Measurements from ENCODE around the gene SLC44A3. TPM values are rescaled to one million over a fixed set of nuclear protein-coding genes. Genes with fewer than 3 reads are reported as not detected.

Gene SLC44A3
- polyA plus RNA-seq, 1 of the 3 experiments (the other 2 are of a cell fraction): 2.6 TPM

DNA sequence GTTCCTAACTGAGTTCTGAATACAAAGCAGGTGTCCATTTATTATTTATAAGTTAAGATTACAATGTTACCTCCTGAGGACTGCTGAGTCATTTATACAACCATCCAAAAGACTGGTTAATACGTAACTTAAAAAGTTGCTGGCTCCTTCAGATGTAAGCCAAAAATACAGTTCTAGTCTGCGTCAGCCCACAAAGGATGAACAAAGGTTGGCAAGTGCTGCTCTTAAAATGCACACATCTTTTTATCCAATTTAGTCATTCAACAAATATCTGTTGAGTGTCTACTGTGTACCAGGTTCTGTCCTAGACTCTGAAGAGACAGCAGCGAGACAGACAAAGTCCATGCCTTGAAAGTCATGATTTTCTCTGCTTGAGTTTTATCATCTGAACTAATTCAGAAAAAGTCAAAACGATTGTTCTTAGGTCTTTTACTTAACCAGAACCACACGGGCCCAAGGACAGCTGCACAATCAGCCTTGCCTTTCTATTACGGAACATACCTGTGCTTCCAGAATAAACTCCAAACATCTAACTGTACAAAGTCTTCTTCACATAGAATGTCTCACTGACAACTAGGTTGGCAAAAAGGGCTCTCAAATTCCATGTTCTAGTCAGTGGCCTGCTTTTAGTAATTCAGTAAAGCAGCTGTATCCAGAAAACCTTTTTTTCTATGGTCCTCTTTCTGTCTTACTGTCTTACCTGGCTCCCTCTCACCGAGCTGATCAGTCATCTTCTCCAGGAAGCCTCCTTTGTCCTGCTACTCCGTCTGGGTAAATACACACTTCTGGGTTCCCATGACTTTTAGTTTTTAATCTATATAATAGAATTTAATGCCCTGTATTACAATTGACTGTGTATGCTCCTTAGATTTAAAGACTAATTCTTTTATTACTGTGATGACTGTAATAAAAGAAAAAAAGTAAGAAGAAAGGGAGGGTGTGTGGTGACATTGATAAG lies 122.3 kb downstream of the SLC44A3 start:
- Histone ChIP-seq H3K9me2 (no peaks in the 10 kb centered on the region), H3K4me1 (ENCODE audit: control insufficient read depth in 1 of 2, insufficient read depth in 2 of 2, low read depth in 1 of 2, low read length in 1 of 2) (peaks cover 6 to 8% of the 10 kb centered on the region in 2 experiments; a peak in 3 of 4 replicates), H3K4me3 (ENCODE audit: low read depth in 2 of 2, low read length in 1 of 2) (no peak overlapping the region), H3K27ac (ENCODE audit: low read depth in 2 of 2, low read length in 1 of 2) (no peak overlapping the region), H3K79me2 (ENCODE audit: insufficient read depth) (no peaks in the 10 kb centered on the region), H3K4me2 (no peak overlapping the region), H3F3A (replicated peaks; ENCODE audit: insufficient read depth) (no peaks in the 10 kb centered on the region), H3K9me3 (no peaks in the 10 kb centered on the region), H3K36me3 (replicated peaks in 1 of 2; ENCODE audit: control insufficient read depth in 1 of 2, insufficient read depth in 2 of 2, low read length in 1 of 2) (no peaks in the 10 kb centered on the region), H3K27me3 (ENCODE audit: insufficient read depth) (no peaks in the 10 kb centered on the region), H2AFZ (ENCODE audit: low read depth) (no peak overlapping the region), H4K20me1 (ENCODE audit: insufficient read depth) (no peaks in the 10 kb centered on the region), H3K9ac (no peak overlapping the region)
- ChIA-PET CTCF (interaction anchor here (0.7 to 3.6 kb wide), 2 partner anchors 99 to 137 kb away, joined by 3 to 14 read pairs; no protein-coding TSS in a partner anchor), POLR2A (no interaction called here)
- TF ChIP-seq RXRA (IDR thresholded peaks at IDR 0.05; ENCODE audit: borderline replicate concordance, low read depth) (no peak), SMC3 (IDR thresholded peaks at IDR 0.05; ENCODE audit: low read depth, low read length) (no peak), ELF1 (IDR thresholded peaks at IDR 0.05) (no peak), EZH2phosphoT487 (IDR thresholded peaks at IDR 0.05; ENCODE audit: borderline replicate concordance, low read depth) (no peak), JUND (IDR thresholded peaks at IDR 0.05) (no peak), TAF1 (IDR thresholded peaks at IDR 0.05; ENCODE audit: borderline replicate concordance, low read depth, low read length) (no peak), RCOR1 (IDR thresholded peaks at IDR 0.05; ENCODE audit: low read length) (no peak), SIN3A (IDR thresholded peaks at IDR 0.05; ENCODE audit: borderline replicate concordance, low read depth, low read length) (no peak), FOXM1 (IDR thresholded peaks at IDR 0.05; ENCODE audit: low read depth) (no peak), YY1 (IDR thresholded peaks at IDR 0.05; ENCODE audit: low read depth) (no peak), CHD2 (IDR thresholded peaks at IDR 0.05; ENCODE audit: low read length, partially characterized antibody) (no peak), MEF2A (IDR thresholded peaks at IDR 0.05; ENCODE audit: borderline replicate concordance, low read depth) (no peak), POLR2AphosphoS5 (IDR thresholded peaks at IDR 0.05; ENCODE audit: low read depth, low read length) (no peak)
- TF ChIP-seq, protein P1, sequence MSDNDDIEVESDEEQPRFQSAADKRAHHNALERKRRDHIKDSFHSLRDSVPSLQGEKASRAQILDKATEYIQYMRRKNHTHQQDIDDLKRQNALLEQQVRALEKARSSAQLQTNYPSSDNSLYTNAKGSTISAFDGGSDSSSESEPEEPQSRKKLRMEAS (IDR thresholded peaks at IDR 0.05; ENCODE audit: low read depth): no peak
- TF ChIP-seq, protein P2, sequence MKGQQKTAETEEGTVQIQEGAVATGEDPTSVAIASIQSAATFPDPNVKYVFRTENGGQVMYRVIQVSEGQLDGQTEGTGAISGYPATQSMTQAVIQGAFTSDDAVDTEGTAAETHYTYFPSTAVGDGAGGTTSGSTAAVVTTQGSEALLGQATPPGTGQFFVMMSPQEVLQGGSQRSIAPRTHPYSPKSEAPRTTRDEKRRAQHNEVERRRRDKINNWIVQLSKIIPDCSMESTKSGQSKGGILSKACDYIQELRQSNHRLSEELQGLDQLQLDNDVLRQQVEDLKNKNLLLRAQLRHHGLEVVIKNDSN (IDR thresholded peaks at IDR 0.05; ENCODE audit: borderline replicate concordance, low read depth): no peak
- TF ChIP-seq, protein P3, sequence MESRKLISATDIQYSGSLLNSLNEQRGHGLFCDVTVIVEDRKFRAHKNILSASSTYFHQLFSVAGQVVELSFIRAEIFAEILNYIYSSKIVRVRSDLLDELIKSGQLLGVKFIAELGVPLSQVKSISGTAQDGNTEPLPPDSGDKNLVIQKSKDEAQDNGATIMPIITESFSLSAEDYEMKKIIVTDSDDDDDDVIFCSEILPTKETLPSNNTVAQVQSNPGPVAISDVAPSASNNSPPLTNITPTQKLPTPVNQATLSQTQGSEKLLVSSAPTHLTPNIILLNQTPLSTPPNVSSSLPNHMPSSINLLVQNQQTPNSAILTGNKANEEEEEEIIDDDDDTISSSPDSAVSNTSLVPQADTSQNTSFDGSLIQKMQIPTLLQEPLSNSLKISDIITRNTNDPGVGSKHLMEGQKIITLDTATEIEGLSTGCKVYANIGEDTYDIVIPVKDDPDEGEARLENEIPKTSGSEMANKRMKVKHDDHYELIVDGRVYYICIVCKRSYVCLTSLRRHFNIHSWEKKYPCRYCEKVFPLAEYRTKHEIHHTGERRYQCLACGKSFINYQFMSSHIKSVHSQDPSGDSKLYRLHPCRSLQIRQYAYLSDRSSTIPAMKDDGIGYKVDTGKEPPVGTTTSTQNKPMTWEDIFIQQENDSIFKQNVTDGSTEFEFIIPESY (IDR thresholded peaks at IDR 0.05; ENCODE audit: borderline replicate concordance, low read depth): no peak
- TF ChIP-seq, protein P4, sequence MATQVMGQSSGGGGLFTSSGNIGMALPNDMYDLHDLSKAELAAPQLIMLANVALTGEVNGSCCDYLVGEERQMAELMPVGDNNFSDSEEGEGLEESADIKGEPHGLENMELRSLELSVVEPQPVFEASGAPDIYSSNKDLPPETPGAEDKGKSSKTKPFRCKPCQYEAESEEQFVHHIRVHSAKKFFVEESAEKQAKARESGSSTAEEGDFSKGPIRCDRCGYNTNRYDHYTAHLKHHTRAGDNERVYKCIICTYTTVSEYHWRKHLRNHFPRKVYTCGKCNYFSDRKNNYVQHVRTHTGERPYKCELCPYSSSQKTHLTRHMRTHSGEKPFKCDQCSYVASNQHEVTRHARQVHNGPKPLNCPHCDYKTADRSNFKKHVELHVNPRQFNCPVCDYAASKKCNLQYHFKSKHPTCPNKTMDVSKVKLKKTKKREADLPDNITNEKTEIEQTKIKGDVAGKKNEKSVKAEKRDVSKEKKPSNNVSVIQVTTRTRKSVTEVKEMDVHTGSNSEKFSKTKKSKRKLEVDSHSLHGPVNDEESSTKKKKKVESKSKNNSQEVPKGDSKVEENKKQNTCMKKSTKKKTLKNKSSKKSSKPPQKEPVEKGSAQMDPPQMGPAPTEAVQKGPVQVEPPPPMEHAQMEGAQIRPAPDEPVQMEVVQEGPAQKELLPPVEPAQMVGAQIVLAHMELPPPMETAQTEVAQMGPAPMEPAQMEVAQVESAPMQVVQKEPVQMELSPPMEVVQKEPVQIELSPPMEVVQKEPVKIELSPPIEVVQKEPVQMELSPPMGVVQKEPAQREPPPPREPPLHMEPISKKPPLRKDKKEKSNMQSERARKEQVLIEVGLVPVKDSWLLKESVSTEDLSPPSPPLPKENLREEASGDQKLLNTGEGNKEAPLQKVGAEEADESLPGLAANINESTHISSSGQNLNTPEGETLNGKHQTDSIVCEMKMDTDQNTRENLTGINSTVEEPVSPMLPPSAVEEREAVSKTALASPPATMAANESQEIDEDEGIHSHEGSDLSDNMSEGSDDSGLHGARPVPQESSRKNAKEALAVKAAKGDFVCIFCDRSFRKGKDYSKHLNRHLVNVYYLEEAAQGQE (IDR thresholded peaks at IDR 0.05; ENCODE audit: low read depth, low read length): no peak
- TF ChIP-seq, protein P5, sequence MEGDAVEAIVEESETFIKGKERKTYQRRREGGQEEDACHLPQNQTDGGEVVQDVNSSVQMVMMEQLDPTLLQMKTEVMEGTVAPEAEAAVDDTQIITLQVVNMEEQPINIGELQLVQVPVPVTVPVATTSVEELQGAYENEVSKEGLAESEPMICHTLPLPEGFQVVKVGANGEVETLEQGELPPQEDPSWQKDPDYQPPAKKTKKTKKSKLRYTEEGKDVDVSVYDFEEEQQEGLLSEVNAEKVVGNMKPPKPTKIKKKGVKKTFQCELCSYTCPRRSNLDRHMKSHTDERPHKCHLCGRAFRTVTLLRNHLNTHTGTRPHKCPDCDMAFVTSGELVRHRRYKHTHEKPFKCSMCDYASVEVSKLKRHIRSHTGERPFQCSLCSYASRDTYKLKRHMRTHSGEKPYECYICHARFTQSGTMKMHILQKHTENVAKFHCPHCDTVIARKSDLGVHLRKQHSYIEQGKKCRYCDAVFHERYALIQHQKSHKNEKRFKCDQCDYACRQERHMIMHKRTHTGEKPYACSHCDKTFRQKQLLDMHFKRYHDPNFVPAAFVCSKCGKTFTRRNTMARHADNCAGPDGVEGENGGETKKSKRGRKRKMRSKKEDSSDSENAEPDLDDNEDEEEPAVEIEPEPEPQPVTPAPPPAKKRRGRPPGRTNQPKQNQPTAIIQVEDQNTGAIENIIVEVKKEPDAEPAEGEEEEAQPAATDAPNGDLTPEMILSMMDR (IDR thresholded peaks at IDR 0.05): no peak
- 76% methylated on average over 8 of the region's 8 CpGs for WGBS (ENCODE audit: low lambda C conversion rate)
- DNase-seq: no peak

Measured in SK-N-SH (cell line).